GM19240 (cell line): ENCODE data around the gene KLF9.

ENCODE experiments used
- DNase-seq: peaks from one replicate; pipeline ENCODE4 v3.0.0; 2011; ENCODE audit warnings: low spot score; ENCODE audit not compliant: insufficient read length

Gene KLF9

GRCh38 chr9:70422371-70423043 lies 8.1 kb upstream of the KLF9 start:
- DNase-seq, result no peak

DNA sequence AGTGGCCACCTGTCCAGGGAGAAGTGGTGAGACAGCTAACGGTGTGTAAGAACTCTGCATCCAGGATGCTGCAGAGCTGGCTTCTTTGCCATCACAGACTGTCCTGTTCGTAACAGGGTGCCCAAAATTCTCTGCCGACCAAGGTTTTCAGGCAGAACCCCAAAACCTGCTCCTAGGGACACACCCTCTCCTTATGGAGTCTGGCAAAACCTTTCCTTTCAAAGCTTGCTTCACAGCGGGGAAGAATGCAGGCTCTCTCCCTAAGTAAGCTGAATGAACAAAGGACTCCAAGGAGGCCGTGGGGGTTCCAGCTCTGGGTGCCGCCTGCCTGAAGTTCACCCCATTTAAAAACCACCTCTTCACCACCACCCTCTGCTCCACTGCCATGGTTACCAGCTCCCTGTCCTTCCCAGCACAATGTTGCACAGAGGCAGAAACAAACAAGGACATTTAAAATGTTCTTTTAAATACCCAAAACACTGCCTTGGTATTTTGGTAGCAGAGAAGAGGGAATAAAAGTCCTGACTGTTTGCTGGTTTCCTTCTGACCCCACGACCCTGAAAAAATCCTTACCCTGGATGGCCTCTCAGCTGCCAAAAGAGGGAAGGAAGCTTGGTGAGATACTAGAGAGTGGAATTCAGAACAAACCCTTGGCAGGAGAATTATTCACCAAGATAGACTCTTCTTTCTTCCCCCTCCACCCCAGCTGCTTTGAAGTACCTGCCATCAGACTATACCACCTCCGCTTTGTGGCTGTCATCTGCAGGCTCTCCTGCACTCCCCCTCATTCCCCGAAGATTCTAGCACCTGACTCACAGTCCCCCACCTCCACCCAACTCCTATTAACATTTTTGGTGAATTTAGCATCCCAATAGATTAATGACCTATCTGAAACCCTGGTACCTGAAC lies 7.1 kb upstream of the KLF9 start:
- no peak for DNase-seq

DNA sequence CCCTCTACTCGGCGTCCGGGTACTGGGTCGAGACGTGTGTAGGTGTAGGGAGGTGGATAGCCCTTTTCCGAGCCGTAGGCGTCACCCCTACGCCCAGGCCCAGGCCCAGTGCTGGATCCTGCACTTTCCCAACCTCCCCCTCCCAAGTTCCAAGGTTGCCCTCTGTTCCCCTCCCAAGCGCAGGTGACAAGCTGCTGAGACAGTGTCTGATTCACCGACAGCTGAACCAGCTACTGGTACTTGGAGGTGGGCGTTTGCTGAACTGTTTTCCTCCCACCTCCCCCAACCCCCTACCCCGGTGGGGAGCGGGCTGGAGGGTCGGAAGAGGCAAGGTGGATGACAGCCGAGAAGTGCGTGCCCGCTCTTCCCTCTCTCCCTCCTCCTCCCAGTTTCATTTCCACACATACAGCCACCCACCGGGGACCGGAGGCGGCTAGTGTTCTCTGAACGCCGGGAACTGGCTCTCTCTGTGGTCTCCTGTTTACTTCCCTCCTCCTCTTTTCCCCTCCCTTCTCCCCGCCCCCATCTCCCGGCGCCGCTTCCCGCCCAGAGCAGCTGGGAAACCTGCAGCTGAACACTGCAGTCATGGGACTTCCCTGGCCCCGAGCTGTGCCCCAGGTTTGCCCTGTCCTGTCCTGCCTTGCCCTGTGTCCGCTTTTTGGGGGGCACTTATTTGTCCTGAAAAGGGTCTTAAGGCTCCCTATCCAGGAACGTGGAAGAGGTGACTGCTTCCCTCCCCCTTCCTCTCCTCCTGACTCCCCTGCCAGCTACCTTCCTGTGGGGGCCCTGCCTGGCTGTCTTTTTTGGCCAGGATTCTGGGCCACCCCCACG lies 6.2 kb upstream of the KLF9 start:
- no peak for DNase-seq

- no peak for DNase-seq
Observed at GRCh38 chr9:70419556-70420440, 5.3 kb upstream of the KLF9 start.

DNA sequence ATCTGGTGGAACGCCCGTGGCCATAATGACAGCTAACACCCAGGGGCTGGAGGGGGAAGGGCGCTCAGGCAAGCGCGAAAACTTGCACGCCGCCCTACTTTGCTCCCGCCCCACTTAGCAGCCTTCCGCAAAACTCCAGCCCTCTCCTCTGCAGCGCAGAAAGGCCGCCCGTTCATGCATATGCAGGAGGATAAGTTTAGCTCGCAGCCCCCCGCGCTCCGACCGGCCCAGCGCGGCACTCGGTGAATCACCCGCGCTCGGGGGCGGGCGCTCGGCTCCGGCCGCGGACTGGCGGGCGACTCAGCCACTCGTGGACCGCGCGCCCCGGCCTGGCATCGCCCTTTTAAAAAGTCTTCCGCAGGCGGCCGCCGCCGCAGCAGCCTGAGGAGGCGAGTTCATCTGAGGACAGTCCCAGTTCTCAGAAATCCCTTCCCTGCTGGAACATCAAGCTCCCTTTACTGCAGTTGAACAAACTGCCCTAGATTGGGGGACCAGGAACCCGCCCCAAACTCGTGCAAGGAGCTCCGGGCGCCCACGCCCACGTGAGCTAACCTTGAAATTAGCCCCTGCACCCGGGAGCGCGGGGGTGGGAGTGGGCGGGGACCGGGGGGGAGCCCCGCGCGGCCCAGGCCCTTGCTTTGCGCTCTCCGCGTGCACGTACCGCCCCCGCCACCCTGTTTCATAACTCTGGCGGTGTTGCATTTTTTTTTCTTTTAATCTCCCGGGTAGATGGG lies 4.5 kb upstream of the KLF9 start:
- no peak for DNase-seq

GRCh38 chr9:70415476-70415875 lies 1.0 kb upstream of the KLF9 start:
- no peak for DNase-seq

GRCh38 chr9:70415041-70415440 lies 584 bp upstream of the KLF9 start:
- DNase-seq, result no peak

GRCh38 chr9:70413464-70413798 lies 1.0 kb downstream of the KLF9 start:
- DNase-seq, result no peak

GRCh38 chr9:70412832-70413463 lies 1.5 kb downstream of the KLF9 start:
- no peak for DNase-seq

DNA sequence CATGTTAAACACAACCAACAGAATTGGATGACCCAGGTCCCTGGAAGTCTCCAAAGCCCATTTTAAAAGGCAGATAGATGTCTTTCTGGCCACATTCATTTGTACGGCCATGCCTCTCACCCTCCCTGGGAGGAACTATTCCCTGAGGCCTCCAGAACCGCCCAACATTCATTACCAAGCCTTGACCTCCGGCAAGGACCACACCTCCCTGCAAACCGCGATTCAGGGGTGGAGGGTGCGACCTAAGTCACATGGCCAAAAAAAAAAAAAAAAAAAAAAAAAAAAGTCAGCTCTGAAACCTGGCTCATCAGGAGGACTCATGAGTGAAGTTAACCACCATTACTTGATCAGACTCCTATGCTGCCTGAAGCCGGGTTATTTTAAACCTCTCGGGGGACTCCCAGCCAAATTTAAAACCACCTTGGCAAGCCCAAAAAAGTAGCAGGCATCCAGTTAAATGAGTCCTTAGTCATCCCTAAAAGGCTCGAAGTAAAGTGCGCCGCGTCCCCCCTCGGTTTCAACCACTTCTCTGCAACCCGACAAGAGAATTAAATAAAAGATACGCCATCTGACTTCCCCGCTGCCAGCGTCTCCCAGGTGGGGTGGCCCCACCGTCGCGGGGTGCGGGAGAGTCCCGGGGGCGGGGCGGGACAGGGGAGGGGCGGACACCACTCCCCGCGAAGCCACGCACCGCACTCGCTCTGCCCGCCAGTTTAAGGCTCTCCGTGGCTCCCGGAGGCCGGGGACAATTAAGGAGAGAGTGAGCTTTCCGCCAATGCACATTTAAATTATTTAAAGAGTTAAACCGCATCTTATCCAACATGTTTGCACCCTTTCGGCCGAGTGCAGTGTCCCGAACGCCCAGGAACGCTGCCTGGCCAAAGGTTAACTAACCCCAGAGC lies 2.3 kb downstream of the KLF9 start:
- DNase-seq, result no peak

- no peak for DNase-seq
Observed at GRCh38 chr9:70411121-70411929, 3.1 kb downstream of the KLF9 start.

GRCh38 chr9:70410368-70410767 lies 4.1 kb downstream of the KLF9 start:
- DNase-seq, result no peak

DNA sequence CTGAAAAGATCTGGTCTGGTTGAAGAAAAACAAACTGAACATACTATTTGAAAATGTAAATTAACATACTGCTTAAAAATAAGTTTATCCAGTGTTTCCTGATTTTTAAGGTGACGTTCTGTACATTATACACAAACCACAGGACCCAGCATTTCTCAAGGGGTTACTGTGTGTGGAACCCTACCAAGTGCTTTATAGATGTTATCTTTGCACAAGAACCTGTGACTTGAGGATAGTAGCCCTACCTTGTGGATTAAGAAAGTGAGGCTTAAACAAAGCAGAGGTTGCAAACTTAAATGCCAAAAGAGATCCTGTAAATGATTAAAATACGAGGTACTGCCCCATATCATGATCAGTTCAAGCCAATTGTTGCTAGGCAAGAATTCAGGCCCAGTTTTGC lies 4.7 kb downstream of the KLF9 start:
- no peak for DNase-seq

- DNase-seq, result no peak
Observed at GRCh38 chr9:70409280-70409679, 5.2 kb downstream of the KLF9 start.

GRCh38 chr9:70408393-70409040 lies 5.9 kb downstream of the KLF9 start:
- no peak for DNase-seq

DNA sequence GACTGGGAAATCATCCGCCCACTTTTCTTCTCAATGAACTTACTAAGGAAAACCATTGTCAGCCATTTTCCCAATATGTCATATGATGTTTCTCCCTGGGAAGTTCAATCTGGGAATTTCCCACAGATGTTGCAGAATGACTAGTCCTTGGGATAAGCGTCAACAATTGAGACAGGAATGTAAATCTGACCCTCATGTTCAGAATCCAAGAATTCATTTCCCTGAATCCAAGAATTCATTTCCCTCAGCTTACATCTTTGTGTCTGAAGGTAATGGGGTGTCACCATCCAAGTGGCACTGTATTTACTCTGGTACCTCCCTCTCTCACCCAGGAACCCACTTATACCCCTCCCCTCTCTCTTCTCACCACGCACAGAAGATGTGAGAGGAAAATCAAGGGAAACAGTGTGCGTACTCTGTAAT lies 7.4 kb downstream of the KLF9 start:
- no peak for DNase-seq

- DNase-seq, result no peak
Observed at GRCh38 chr9:70406434-70406862, 8.0 kb downstream of the KLF9 start.
